HG02852 (cell line): ENCODE data around the gene ATP7B.
"Not testable (repeated sequence)": the region's sequence is repeated elsewhere in the genome, so short reads cannot be mapped to it uniquely, and the experiment has no call there.

ENCODE experiments used
- ATAC-seq: cut with Tn5 transposase; IDR thresholded peaks from one replicate; pipeline ENCODE4 v1.9.1; 2021; ENCODE audit warnings: mild to moderate bottlenecking, moderate library complexity; ENCODE audit not compliant: unreplicated experiment

The ATP7B gene

GRCh38 chr13:51924756-51925544, 86.3 kb downstream of the ATP7B start:
- no peak for ATAC-seq

- no peak for ATAC-seq
Measured at GRCh38 chr13:51923983-51924539, 87.2 kb downstream of the ATP7B start.

- ATAC-seq = no peak
Measured at GRCh38 chr13:51922771-51923480, 88.3 kb downstream of the ATP7B start.

- no peak for ATAC-seq
Measured at GRCh38 chr13:51921790-51922740, 89.2 kb downstream of the ATP7B start.

- ATAC-seq = no peak
Measured at GRCh38 chr13:51920786-51921185, 90.5 kb downstream of the ATP7B start.

- no peak for ATAC-seq
Measured at GRCh38 chr13:51920267-51920666, 91.0 kb downstream of the ATP7B start.

- ATAC-seq = no peak
Measured at GRCh38 chr13:51919531-51919930, 91.7 kb downstream of the ATP7B start.

GRCh38 chr13:51916962-51917361, 94.3 kb downstream of the ATP7B start:
- no peak for ATAC-seq

GRCh38 chr13:51916051-51916818, 95.0 kb downstream of the ATP7B start:
- ATAC-seq = no peak

GRCh38 chr13:51914137-51914493, 97.1 kb downstream of the ATP7B start:
- ATAC-seq = no peak

- ATAC-seq = no peak
Measured at GRCh38 chr13:51913421-51914136, 97.7 kb downstream of the ATP7B start.

- ATAC-seq = no peak
Measured at GRCh38 chr13:51912511-51913225, 98.6 kb downstream of the ATP7B start.

- no peak for ATAC-seq
Measured at GRCh38 chr13:51912091-51912490, 99.2 kb downstream of the ATP7B start.

GRCh38 chr13:51910508-51910907, 100.7 kb downstream of the ATP7B start:
- ATAC-seq = no peak

GRCh38 chr13:51909265-51909664, 102.0 kb downstream of the ATP7B start:
- ATAC-seq = not testable (repeated sequence)

GRCh38 chr13:51907040-51907732, 104.1 kb downstream of the ATP7B start:
- ATAC-seq = no peak

GRCh38 chr13:51906581-51906980, 104.7 kb downstream of the ATP7B start:
- no peak for ATAC-seq

GRCh38 chr13:51905787-51906186, 105.5 kb downstream of the ATP7B start:
- no peak for ATAC-seq
